HEK293 (cell line): Measurements from ENCODE around the gene KRT13.

Experiments
- CTCF ChIA-PET: fragments of 350-600 bp; formaldehyde crosslinking; extraction: SDS; loops from one replicate; lab custom pipeline; 2021; ENCODE audit warnings: antibody characterized with exemption; lab: Yijun Ruan, JAX
- POLR2A ChIA-PET: fragments of 300-600 bp; formaldehyde crosslinking; extraction: SDS; loops from one replicate; lab custom pipeline; 2020; ENCODE audit warnings: antibody characterized with exemption, inconsistent platforms; lab: Yijun Ruan, JAX
- H3K27ac ChIP-seq: fragments of 200-500 bp; sonication (Bioruptor generic); 2 replicates; pipeline ENCODE4 v1.5.1; 2014; ENCODE audit warnings: low read depth, low read length, control low read depth, inconsistent platforms; ENCODE audit errors: extremely low read depth
- H3K36me3 ChIP-seq, 2 experiments: fragments of 200-500 bp in 1 of 2; sonication (Bioruptor generic) in 1 of 2; 1 replicate in 1 of 2; 2 replicates in 1 of 2; pipeline ENCODE4 v1.5.1; 2014 to 2017; ENCODE audit warnings: inconsistent platforms in 2 of 2, low read length in 2 of 2; ENCODE audit not compliant: control insufficient read depth in 2 of 2, insufficient read depth in 1 of 2
- H3K4me1 ChIP-seq: fragments of 200-500 bp; sonication (Bioruptor generic); 2 replicates; pipeline ENCODE4 v1.5.1; 2014; ENCODE audit warnings: mild to moderate bottlenecking, low read length, inconsistent platforms; ENCODE audit not compliant: control insufficient read depth, insufficient read depth
- H3K4me3 ChIP-seq: 2 replicates; pipeline ENCODE4 v1.5.1; 2011; ENCODE audit warnings: low read depth, mild to moderate bottlenecking, control low read depth, low read length, moderate library complexity
- H3K9me3 ChIP-seq: fragments of 200-500 bp; sonication (Bioruptor generic); 2 replicates; pipeline ENCODE4 v1.5.1; 2014; ENCODE audit warnings: low read depth, low read length, inconsistent platforms; ENCODE audit not compliant: control insufficient read depth, insufficient read depth
- GFI1B ChIP-seq: fragments of 450-650 bp; formaldehyde crosslinking; IDR thresholded peaks from 2 replicates; pipeline ENCODE4 v1.5.1; 2016; ENCODE audit warnings: missing biosample characterization, missing genetic modification characterization
- HOXC10 ChIP-seq: sonication (generic); formaldehyde crosslinking; IDR thresholded peaks from 2 replicates; pipeline ENCODE4 v1.8.1; 2023; ENCODE audit warnings: mild to moderate bottlenecking, missing genetic modification reagents
- KLF10 ChIP-seq: fragments of 450-650 bp; IDR thresholded peaks from 2 replicates; pipeline ENCODE4 v1.5.1; 2018; ENCODE audit warnings: missing biosample characterization, mild to moderate bottlenecking, missing genetic modification characterization
- KLF7 ChIP-seq: fragments of 450-650 bp; formaldehyde crosslinking; IDR thresholded peaks from 2 replicates; pipeline ENCODE4 v1.5.1; 2016; ENCODE audit warnings: missing biosample characterization, missing genetic modification characterization, borderline replicate concordance
- SP7 ChIP-seq: fragments of 450-650 bp; formaldehyde crosslinking; IDR thresholded peaks from 2 replicates; pipeline ENCODE4 v1.5.1; 2016; ENCODE audit warnings: missing biosample characterization, missing genetic modification characterization
- ZBTB17 ChIP-seq: fragments of 450-650 bp; formaldehyde crosslinking; IDR thresholded peaks from 2 replicates; pipeline ENCODE4 v1.5.1; 2016; ENCODE audit warnings: missing biosample characterization, missing genetic modification characterization
- ZBTB48 ChIP-seq: fragments of 450-650 bp; formaldehyde crosslinking; IDR thresholded peaks from 2 replicates; pipeline ENCODE4 v1.5.1; 2016; ENCODE audit warnings: missing biosample characterization, missing genetic modification characterization
- ZFP41 ChIP-seq: fragments of 450-650 bp; formaldehyde crosslinking; IDR thresholded peaks from 2 replicates; pipeline ENCODE4 v1.5.1; 2016; ENCODE audit warnings: missing biosample characterization, missing genetic modification characterization, borderline replicate concordance
- ZNF10 ChIP-seq: fragments of 450-650 bp; formaldehyde crosslinking; IDR thresholded peaks from 2 replicates; pipeline ENCODE4 v1.5.1; 2017; ENCODE audit warnings: missing biosample characterization, missing genetic modification characterization
- ZNF138 ChIP-seq: fragments of 450-650 bp; formaldehyde crosslinking; IDR thresholded peaks from 2 replicates; pipeline ENCODE4 v1.5.1; 2016; ENCODE audit warnings: missing biosample characterization, missing genetic modification characterization, borderline replicate concordance
- ZNF416 ChIP-seq: fragments of 450-650 bp; formaldehyde crosslinking; IDR thresholded peaks from 2 replicates; pipeline ENCODE4 v1.5.1; 2016; ENCODE audit warnings: missing biosample characterization, missing genetic modification characterization
- ZNF514 ChIP-seq: fragments of 450-650 bp; formaldehyde crosslinking; IDR thresholded peaks from 2 replicates; pipeline ENCODE4 v1.5.1; 2016; ENCODE audit warnings: missing biosample characterization, missing genetic modification characterization
- ZNF629 ChIP-seq: fragments of 450-650 bp; formaldehyde crosslinking; IDR thresholded peaks from 2 replicates; pipeline ENCODE4 v1.5.1; 2017; ENCODE audit warnings: missing biosample characterization, missing genetic modification characterization
- ZNF654 ChIP-seq: fragments of 450-650 bp; formaldehyde crosslinking; IDR thresholded peaks from 2 replicates; pipeline ENCODE4 v1.5.1; 2016; ENCODE audit warnings: low read depth, missing biosample characterization, missing genetic modification characterization
- ZNF664 ChIP-seq: fragments of 450-650 bp; formaldehyde crosslinking; IDR thresholded peaks from 2 replicates; pipeline ENCODE4 v1.5.1; 2016; ENCODE audit warnings: missing biosample characterization, missing genetic modification characterization
- ZNF670 ChIP-seq: fragments of 450-650 bp; formaldehyde crosslinking; IDR thresholded peaks from 2 replicates; pipeline ENCODE4 v1.5.1; 2016; ENCODE audit warnings: missing biosample characterization, missing genetic modification characterization, low read depth
- ZNF677 ChIP-seq: fragments of 450-650 bp; IDR thresholded peaks from 2 replicates; pipeline ENCODE4 v1.5.0; 2018; ENCODE audit warnings: missing biosample characterization, mild to moderate bottlenecking, missing genetic modification characterization, moderate library complexity
- ZNF747 ChIP-seq: fragments of 450-650 bp; formaldehyde crosslinking; IDR thresholded peaks from 2 replicates; pipeline ENCODE4 v1.5.1; 2016; ENCODE audit warnings: missing biosample characterization, missing genetic modification characterization
- ZNF76 ChIP-seq: fragments of 450-650 bp; formaldehyde crosslinking; IDR thresholded peaks from 2 replicates; pipeline ENCODE4; 2016; ENCODE audit warnings: low read depth, missing biosample characterization, missing genetic modification characterization, borderline replicate concordance
- ZSCAN30 ChIP-seq: fragments of 450-650 bp; IDR thresholded peaks from 2 replicates; pipeline ENCODE4 v1.5.1; 2018; ENCODE audit warnings: missing biosample characterization, mild to moderate bottlenecking, missing genetic modification characterization, moderate library complexity
- TF ChIP-seq, protein P1 (sequence below): fragments of 450-650 bp; formaldehyde crosslinking; IDR thresholded peaks from 2 replicates; pipeline ENCODE4; 2016; ENCODE audit warnings: missing biosample characterization, missing genetic modification characterization
- TF ChIP-seq, protein P2 (sequence below): fragments of 450-650 bp; formaldehyde crosslinking; IDR thresholded peaks from 2 replicates; pipeline ENCODE4 v1.5.1; 2017; ENCODE audit warnings: missing biosample characterization, missing genetic modification characterization

KRT13 gene

DNA sequence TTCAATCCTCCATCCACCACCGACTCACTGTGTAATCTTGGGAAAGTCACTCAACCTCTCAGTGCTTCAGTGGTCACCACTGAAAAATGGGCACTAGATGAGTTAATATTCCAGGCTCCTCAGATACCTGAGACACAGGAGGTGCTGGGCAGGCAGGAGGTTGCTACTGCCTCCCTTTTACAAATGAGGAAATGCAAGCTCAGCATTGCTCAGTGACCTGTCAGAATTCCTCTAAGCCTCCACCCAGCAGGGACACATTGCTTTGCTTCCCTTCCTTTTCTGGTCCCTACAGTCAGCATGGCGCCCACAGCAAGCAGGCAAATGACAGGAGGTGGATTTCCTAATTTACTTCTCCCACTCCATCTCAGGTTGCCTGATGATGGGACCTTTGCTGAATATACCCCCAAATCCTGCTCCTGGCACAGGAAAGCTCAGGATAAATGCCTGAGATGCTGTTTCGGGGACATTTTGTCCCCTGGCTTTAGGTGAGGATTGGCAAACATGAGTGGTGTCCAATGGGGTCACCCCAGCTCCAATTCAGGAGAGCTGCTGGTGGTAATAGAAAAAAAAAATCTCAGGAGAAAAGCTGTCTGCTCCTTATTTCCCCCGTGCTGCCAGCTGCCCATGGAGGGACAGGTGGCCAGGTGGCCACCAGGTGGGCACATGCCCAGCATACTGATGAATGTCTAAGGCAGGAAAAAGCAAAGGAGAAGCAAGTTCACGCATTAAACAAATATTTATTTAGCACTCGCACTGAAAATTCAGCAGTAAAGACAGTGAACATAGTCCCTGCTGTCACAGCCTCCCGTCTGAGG is 5.0 kb upstream of the KRT13 start:
- Histone ChIP-seq H3K4me1 (peaks cover 29% of the 10 kb centered on the region), H3K9me3 (no peaks in the 10 kb centered on the region), H3K27ac (no peak overlapping the region; the same call in 1 of the 2 replicates), H3K4me3 (no peak overlapping the region), H3K36me3 (no peaks in the 10 kb centered on the region)
- ChIA-PET POLR2A (interaction anchor here (1.0 to 1.4 kb wide), 2 partner anchors 10 to 11 kb away, joined by 3 read pairs; no protein-coding TSS in a partner anchor), CTCF (interaction anchor here (0.6 to 1.1 kb wide), 5 partner anchors 8 to 626 kb away, joined by 3 to 5 read pairs (median 3); partner anchors contain the start of gene KRT20)
- TF ChIP-seq ZNF10 (tag by site-specific recombination): no peak

DNA sequence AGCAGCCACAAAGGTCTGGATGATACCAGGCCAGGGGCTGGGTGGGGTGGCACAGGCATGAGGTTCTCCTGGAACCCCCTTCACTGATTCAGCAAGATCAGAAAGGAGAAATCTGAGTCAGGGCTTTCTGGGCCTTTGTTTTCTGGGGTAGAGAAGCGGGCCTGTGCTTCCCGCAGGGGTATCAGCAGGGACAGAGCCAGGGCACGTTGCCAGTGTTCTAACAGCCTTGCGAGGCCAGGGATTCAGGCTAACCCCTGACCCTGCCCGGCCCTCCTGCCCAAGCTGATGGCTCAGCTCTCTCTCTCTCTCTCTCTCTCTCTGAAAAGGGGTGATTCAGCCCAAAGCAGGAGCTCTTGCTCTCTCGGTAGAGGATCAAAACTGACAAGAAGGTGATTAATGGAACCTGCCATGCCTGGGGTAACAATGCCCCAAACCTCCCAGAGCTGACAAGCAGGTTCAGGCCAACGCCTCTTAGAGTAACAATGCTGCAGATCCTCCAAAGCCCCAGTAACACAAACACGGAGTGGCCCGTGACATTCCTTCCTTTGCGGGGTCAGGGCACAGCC is 2.0 kb upstream of the KRT13 start:
- ChIA-PET POLR2A (no interaction called here), CTCF (interaction anchor here (0.6 to 7.3 kb wide), 6 partner anchors 9 to 158 kb away, joined by 3 to 47 read pairs (median 4); no protein-coding TSS in a partner anchor)
- no peaks in the 10 kb centered on the region for H3K9me3 ChIP-seq
- H3K36me3 ChIP-seq: no peaks in the 10 kb centered on the region
- peaks cover 27% of the 10 kb centered on the region for H3K4me1 ChIP-seq
- no peak overlapping the region for H3K27ac ChIP-seq
- TF ChIP-seq SP7 (peak; percentile 67), KLF7 (tag by site-specific recombination) (no peak), ZSCAN30 (tag by site-specific recombination) (no peak), KLF10 (tag by site-specific recombination) (no peak), ZNF514 (tag by site-specific recombination) (no peak)
- H3K4me3 ChIP-seq: no peak overlapping the region

DNA sequence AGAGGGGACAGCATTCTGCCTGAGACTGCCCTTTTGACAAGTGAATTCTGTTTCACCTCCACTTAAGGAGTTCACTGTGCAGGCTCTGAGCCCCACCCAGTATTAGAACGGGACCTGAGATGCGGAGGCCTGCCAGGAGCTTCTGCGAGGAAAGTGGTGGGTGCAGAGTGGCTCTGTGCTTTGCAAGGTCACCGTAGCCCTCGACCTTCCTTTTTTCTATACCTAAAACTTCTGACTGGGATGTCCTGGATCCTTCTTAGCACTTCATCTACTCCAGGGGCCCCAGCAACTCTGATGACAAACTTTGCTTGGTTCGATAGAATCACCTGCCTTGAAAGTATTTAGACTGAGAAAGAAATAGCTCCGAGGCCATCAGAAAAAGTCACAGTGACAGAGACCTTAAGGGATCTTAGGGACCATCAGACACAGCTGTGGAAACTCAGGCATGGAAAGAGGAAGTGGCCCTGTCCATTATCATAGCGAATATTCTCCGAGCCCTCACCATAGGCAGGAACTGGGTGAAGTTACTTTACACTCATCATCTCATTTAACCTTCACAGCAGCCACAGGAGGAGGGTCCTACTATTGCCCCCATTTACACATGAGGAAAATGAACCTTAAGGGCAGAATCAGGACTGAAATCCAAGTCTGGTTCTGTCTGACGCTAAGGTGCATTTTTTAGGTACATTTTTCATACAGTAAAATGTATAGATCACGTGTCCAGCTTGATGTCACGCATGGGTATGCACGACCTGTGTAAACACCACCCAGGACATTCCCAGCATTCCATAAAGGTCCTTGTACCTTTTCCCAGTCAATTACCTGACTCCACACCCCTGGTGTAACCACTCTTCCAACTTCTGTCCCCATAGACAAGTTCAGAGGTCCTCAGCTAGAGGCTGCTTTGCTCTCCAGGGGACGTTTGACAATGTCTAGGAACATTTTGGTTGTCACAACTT is 676 bp upstream of the KRT13 start:
- no peak overlapping the region for H3K27ac ChIP-seq
- ChIA-PET CTCF (interaction anchor here (0.6 to 7.3 kb wide), 11 partner anchors 10 to 891 kb away, joined by 3 to 47 read pairs (median 3); no protein-coding TSS in a partner anchor), POLR2A (interaction anchor here (1.4 kb wide), 1 partner anchor 22 kb away, joined by 6 read pairs; the partner anchor contains the start of gene KRT19)
- no peaks in the 10 kb centered on the region for H3K9me3 ChIP-seq
- peaks cover 19% of the 10 kb centered on the region for H3K4me1 ChIP-seq
- no peak overlapping the region for H3K4me3 ChIP-seq
- 0 out of 2 replicates have a peak, but pooled peaks have one; percentile 20 for TF ChIP-seq ZNF664 (tag by site-specific recombination)
- no peak for TF ChIP-seq ZNF677 (tag by site-specific recombination)
- no peak for TF ChIP-seq ZNF416 (tag by site-specific recombination)
- 0 out of 2 replicates have a peak, but pooled peaks have one; percentile 28 for TF ChIP-seq ZBTB48 (tag by site-specific recombination)
- no peaks in the 10 kb centered on the region for H3K36me3 ChIP-seq

DNA sequence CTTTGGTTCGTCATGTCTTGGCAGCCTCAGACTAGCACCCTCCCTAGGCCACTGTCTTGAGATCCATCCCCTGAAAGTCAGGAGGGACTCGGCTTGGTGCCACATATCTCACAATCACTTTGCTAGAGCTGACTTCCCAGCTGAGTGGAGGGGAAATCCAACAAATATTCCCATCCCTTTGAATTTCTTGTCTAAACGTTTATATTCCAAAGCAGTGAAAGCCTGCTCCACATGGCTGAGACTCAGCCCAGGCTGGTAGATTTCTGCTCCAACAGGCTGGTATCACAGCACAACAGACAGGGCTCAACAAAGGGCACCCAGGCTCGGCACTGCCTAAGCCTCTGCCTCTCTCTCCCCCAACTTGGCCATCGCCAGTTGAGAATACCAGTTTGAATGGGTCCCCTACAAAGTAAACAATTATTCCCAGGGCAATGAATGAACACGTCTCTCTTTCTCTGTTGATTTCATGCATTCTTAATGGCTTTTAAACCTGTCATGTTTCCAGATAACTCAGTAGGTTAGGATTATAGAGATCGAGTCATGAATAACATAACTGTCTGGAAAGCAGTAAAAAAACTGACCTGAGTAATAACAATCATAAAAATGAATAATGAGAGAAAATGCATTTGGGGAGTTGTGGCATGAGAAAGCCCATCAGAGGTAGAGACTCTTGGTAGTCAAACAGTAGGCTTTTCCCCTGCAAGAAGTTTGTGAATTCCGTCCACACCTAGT is 1.0 kb downstream of the KRT13 start:
- POLR2A ChIA-PET: no interaction called here
- Histone ChIP-seq H3K27ac (peak overlapping the region; percentile 76), H3K36me3 (no peaks in the 10 kb centered on the region), H3K4me3 (no peak overlapping the region), H3K4me1 (peaks cover 12% of the 10 kb centered on the region), H3K9me3 (no peaks in the 10 kb centered on the region)
- CTCF ChIA-PET: interaction anchor here (1.2 to 7.3 kb wide), 2 partner anchors 44 to 158 kb away, joined by 4 to 47 read pairs; no protein-coding TSS in a partner anchor
- TF ChIP-seq ZNF138 (no peak), ZBTB17 (peak; percentile 37; the same call in 1 of the 2 replicates), ZNF629 (tag by site-specific recombination) (peak; percentile 31; the same call in 1 of the 2 replicates), ZNF654 (tag by site-specific recombination) (no peak), ZNF670 (tag by site-specific recombination) (no peak), GFI1B (tag by site-specific recombination) (no peak), ZFP41 (tag by site-specific recombination) (no peak), ZNF747 (tag by site-specific recombination) (no peak), ZNF76 (tag by site-specific recombination) (no peak), HOXC10 (CRISPR knock-in tag) (no peak)
- TF ChIP-seq, protein P1, sequence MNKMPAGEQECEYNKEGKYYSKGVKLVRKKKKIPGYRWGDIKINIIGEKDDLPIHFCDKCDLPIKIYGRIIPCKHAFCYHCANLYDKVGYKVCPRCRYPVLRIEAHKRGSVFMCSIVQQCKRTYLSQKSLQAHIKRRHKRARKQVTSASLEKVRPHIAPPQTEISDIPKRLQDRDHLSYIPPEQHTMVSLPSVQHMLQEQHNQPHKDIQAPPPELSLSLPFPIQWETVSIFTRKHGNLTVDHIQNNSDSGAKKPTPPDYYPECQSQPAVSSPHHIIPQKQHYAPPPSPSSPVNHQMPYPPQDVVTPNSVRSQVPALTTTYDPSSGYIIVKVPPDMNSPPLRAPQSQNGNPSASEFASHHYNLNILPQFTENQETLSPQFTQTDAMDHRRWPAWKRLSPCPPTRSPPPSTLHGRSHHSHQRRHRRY (tag by site-specific recombination): no peak
- TF ChIP-seq, protein P2, sequence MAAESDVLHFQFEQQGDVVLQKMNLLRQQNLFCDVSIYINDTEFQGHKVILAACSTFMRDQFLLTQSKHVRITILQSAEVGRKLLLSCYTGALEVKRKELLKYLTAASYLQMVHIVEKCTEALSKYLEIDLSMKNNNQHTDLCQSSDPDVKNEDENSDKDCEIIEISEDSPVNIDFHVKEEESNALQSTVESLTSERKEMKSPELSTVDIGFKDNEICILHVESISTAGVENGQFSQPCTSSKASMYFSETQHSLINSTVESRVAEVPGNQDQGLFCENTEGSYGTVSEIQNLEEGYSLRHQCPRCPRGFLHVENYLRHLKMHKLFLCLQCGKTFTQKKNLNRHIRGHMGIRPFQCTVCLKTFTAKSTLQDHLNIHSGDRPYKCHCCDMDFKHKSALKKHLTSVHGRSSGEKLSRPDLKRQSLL (tag by site-specific recombination): no peak
